IPS DF 4.7 (cell line): Measurements from ENCODE around the gene NHLRC3.
"Not testable (repeated sequence)": the region's sequence is repeated elsewhere in the genome, so short reads cannot be mapped to it uniquely, and the experiment has no call there.

Experiments
- DNase-seq: peaks from one replicate; pipeline ENCODE4 v3.0.0-alpha.2; 2013; ENCODE audit warnings: low spot score; ENCODE audit errors: extremely low read depth

The NHLRC3 gene

DNA sequence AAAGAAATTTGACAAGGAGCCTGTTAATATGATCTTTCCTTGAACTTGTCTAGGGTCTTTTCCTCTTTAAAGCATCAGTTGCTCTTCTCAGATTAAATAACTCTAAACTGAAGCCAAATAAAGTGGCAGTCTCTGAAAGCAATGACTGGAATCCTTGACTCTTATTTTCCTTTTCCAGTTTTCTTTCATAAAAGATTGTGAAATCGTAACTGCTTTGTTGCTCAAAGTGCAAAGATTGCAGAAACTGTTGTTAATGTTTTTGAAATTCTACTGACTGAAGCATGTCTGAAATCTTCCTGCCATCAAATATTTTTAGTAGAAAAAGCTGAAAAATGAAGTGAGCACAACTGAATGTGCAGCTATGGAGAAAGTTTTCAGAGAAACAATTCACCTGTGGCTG, 1.9 kb downstream of the NHLRC3 start:
- no peak for DNase-seq

DNA sequence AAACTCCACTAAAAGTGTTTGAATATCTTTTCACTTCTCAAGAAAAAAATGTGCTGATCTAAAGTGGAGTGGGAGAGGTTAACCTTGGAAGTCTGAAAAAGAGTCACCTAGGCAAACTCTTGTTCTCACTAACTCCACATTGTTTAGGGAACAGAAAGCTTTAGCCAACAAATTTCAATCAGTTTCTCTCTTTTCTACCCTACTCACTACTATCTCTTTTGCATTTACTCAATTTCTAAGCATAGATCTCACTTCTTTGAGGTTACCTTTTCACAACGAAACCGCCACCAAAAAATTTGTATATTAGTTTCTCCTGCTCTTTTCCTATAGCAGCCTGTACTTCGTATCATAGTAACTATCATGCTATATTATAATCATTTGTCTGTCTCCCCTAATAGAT, 6.3 kb downstream of the NHLRC3 start:
- no peak for DNase-seq

DNA sequence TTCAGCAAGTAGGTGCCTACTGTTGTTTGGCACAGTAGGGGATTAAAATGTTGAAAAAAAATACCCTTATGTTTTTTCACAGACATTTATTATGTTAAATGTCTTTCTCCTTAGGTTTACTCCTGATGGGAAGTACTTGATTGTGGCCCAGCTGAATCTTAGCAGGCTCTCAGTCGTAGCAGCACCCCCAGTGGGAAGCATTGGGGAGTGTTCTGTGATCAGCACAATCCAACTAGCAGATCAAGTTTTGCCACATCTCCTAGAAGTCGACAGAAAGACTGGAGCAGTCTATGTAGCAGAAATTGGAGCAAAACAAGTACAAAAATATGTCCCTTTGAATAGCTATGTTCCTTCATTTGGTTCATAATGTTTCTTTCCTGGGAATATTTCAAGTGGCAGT, 9.3 kb downstream of the NHLRC3 start:
- DNase-seq = no peak

GRCh38 chr13:39048806-39049205, 10.6 kb downstream of the NHLRC3 start:
- no peak for DNase-seq

DNA sequence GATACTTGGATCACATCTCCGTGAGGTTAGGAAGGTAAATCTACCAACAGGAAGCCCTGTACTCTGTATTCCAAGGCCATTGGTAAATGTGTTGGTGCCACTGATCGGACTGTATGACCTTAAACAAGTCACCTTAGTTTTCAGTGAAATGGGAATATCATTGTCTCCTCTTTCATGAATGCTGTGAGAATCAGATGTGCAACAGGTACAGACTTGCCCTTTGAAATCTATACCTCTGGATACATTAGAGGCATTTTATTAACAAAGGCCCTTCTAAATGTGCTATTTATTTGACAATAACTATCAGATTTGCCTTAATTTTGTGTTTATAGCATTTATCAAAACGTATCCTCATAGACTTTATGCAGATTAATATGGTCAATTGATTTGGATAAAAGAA, 11.0 kb downstream of the NHLRC3 start:
- DNase-seq = no peak

DNA sequence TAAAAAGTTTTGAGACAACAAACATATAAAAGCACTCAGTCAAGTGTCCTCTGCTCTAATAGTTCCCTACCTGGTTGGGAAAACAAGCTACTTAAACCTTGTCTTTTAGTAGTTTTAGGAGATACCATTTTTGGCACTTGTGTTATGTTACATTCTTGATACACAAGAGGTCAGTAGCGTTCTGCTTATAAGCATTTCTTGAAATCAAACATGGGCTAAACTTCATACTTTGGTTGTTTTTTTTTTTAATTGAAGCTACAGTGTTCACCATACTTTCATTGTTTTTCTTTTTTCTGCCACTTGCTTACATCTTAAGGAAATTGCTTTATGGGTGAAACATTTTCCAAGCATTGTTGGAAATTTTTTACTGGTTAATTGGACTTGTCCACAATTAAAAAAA, 12.9 kb downstream of the NHLRC3 start:
- no peak for DNase-seq

DNA sequence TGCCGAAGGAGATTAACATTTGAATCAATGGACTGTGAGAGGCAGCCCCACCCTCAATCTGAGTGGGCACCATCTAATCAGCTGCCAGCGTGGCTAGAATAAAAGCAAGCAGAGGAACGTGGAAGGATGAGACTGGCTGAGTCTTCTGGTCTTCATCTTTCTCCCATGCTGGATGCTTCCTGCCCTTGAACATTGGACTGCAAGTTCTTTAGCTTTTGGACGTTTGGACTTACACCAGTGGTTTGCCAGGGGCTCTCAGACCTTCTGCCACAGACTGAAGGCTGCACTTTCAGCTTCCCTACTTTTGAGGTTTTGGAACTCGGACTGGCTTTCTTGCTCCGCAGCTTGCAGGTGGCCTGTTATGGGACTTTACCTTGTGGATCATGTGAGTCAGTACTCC, 14.7 kb downstream of the NHLRC3 start:
- DNase-seq = no peak

GRCh38 chr13:39054112-39054511, 15.9 kb downstream of the NHLRC3 start:
- no peak for DNase-seq

DNA sequence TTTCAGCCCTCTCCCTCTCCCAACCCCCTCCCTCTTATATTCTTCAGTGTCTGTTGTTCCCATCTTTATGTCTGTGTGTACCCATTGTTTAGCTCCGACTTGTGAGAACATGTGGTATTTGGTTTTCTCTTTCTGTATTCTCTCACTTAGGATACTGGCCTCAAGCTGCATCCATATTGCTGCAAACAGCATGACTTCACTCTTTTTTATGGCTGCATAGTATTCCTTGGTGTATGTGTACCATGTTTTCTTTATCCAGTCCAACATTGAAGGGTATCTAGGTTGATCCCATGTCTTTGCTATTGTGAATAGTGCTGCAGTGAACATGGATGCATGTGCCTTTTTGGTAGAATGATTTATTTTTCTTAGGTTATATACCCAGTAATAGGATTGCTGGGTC, 17.8 kb downstream of the NHLRC3 start:
- DNase-seq = no peak

DNA sequence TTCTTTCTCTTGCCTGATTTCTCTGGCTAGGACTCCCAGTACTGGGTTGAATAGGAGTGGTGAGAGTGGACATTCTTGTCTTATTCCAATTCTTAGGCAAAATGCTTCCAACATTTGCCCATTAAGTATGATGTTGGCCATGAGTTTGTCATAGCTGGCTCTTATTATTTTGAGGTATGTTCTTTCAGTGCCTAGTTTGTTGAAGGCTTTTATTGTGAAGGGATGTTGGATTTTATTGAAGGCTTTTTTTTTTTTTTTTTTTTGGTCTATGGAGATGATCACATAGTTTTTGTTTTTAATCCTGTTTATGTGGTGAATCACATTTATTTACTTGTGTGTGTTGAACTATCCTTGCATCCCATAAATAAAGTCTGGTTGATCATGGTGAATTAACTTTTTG, 19.8 kb downstream of the NHLRC3 start:
- DNase-seq = no peak

DNA sequence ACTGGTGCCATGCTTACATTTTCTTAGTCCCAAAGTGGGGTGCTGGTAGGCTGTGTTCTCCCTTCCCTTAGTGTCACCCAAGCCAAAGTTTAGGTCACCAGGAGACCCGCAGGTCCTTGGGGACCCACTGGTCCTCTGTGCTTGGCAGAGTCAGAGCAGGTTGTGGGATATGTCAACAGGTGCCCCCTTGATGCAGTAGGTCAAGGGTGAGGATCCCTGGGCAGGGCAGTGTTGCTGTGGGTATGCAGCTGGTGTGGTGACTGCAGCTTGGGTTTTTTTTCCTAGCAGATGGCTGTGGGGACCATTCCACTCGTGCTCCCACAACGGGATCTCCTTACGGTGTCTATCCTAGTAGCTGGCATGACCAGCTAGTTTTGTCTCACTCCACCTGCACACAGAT, 23.7 kb downstream of the NHLRC3 start:
- no peak for DNase-seq

- no peak for DNase-seq
These were observed 34.6 kb downstream of the NHLRC3 start for GRCh38 chr13:39072842-39073241.

DNA sequence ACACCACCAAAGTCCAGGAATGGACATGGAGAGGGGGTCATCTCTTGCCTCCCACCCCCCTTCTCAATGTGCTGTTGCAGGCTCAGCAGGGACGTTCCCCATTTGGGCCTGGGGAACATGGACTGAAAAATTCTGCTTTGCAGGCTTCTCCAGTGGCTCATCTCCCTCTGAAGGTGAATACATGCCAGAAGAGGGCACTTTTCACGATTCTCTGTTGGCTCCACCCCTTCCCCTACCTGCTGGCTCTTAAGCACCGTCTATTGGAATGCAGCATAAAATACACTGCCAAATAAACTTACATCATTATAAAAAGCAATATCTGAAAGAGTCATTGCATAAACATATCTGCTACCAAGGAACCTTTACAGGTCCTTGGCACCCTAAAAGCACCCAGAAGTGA, 35.7 kb downstream of the NHLRC3 start:
- peak; percentile 2 for DNase-seq

DNA sequence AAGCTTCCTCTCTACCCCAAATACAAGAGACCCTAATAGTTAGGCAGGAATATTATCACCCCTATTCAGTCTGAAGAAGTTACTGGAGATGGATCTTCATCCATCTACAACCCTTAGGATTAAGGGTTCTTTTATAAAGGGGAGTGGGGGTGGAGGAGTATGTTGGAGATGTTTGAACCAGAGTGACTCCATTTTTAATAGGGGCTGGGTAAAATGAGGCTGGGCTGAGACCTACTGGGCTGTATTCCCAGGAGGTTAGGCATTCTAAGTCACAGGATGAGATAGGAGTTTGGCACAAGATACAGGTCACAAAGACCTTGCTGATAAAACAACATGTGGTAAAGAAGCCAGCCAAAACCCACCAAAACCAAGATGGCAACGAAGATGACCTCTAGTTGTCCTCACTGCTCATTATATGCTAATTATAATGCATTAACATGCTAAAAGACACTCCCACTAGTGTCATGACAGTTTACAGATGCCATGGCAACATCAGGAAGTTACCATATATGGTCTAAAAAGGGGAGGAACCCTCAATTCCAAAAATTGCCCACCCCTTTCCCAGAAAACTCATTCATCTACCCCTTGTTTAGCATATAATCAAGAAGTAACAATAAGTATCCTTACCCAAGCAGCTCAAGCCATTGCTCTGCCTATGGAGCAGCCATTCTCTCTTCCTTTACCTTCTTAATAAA, 48.1 kb downstream of the NHLRC3 start:
- not testable (repeated sequence) for DNase-seq

DNA sequence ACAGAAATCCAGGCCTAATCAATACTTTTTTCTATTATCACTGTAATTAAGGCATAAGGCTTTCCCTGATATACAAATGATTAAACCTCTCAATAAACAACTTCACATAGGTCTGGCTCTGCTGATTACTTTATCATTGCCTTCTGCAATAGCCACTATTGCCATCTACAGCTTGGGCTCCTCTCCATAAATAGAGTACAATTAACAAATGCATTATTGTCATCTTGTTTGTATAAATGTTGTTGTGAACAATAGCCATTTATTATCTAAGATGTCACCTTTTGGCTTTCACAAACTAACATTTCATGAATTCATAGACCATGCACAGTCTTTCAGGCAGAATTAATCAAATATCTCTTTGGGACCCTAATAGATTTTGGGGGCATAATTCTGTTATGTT, 53.3 kb downstream of the NHLRC3 start:
- DNase-seq = no peak

- no peak for DNase-seq
These were observed 57.2 kb downstream of the NHLRC3 start for GRCh38 chr13:39095500-39095899.

DNA sequence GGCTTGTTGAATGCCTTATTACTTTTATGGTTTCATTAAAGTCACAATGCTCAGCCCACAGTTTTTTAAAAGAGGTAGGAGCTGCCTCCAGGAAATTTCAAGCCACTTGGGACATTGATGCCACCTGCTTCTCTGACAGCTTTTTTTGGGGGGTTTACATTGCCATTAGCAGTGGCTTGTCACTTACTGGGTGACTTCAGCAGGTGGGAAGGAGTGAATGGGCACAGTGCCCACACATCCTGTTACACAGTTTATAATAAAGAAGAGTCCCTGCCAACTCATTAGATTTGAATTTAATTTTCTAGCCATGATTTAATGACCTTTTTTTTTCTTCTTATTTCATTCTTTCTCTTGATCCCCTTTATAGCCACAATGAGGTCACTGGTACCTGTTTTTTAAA, 61.0 kb downstream of the NHLRC3 start:
- no peak for DNase-seq
